Smooth muscle cell of the brain vasculature (primary cell): ENCODE data around the gene CTNNA2.
"Not testable (repeated sequence)": the region's sequence is repeated elsewhere in the genome, so short reads cannot be mapped to it uniquely, and the experiment has no call there.

Experiments used
- DNase-seq: peaks from one replicate; pipeline ENCODE4 v3.0.0-alpha.2; 2012; ENCODE audit warnings: low read depth, low spot score

The CTNNA2 gene

GRCh38 chr2:80075719-80076118, 562.9 kb downstream of the CTNNA2 start:
- no peak for DNase-seq

GRCh38 chr2:80078290-80079036, 565.6 kb downstream of the CTNNA2 start:
- DNase-seq, result no peak

DNA sequence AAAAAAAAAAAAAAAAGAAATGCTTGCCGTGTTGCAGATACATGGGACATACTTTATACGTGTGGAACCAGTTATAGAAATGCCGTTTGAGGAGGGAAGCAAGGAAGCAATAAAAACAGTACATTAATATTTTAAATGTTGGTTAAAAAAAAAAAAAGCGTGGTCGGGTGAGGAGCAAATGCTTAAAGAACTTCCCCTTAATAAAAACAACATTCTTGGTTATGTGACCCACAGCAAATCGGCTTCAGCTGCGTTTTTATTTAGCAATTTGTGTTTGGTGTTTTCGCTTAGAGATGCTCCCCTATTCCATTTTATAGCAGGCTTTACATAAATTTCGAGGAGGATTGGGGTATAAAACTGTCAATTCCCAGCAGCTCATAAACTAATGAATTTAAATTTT, 568.1 kb downstream of the CTNNA2 start:
- DNase-seq, result no peak

- no peak for DNase-seq
These were observed 574.0 kb downstream of the CTNNA2 start for GRCh38 chr2:80086831-80087230.

- no peak for DNase-seq
These were observed 578.4 kb downstream of the CTNNA2 start for GRCh38 chr2:80091237-80091636.

- no peak for DNase-seq
These were observed 579.6 kb downstream of the CTNNA2 start for GRCh38 chr2:80092474-80092873.

- not testable (repeated sequence) for DNase-seq
These were observed 585.7 kb downstream of the CTNNA2 start for GRCh38 chr2:80098503-80098902.

DNA sequence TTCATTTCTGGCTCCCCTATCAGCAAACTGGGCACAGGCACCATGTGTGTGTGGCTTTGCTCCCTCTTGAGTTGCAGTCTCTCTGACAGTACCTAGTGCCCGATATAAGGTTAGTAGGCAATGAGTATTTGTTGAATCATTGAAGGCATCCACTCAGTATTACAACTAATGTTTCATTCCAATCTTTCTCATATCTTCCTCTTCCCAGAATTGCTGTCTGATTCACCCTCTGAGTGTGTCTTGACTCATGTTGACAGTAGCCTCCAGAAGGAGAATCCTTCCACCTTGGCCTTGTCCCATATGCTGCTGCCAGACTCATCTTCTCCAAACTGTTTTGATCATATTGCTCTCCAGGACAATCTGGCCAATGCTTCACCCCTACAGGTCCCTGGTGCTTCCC, 589.2 kb downstream of the CTNNA2 start:
- DNase-seq, result no peak

DNA sequence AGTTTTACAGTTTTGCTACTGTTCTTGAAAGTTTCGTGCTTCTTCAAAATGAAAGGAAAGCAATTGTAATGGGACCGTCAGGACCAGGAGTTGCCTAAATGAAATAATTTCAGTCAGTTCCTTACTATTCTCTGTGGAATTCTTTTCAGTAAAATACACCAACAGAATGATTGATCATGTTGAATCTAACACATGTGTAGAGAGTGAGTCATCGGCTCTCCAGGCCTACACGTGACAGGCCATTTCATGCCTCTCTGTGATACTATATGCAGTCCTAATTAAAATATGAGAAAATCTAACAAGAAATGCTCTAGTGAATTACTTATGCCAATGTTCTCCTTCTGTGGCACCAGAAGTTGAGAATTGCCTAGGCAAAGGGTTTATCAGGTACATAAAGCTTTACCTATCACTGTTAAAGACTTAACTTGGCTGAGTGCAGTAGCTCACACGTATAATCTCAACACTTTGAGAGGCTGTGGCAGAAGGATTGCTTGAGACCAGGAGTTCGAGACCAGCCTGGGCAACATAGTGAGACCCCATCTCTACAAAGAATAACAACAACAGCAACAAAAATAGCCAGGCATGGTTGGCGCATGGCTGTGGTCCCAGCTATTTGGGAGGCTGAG, 592.3 kb downstream of the CTNNA2 start:
- DNase-seq, result no peak

DNA sequence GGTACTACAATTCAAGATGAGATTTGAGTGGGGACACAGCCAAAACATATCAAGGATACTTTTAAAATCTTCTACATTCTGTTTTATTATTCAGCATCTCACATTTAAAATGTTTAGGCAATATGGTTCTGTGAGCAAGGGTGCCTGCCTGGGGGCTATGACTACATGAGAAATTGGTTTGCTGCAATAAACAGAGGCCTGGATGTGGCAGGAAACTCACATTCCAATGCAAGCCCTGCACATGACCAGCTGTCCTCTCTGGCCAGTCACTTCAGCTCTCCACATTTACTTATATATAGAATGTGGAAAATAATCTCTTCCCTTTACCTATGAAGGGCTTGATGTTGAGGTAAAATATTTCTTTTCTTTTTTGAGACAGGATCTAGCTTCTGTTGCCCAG, 598.3 kb downstream of the CTNNA2 start:
- DNase-seq, result no peak

DNA sequence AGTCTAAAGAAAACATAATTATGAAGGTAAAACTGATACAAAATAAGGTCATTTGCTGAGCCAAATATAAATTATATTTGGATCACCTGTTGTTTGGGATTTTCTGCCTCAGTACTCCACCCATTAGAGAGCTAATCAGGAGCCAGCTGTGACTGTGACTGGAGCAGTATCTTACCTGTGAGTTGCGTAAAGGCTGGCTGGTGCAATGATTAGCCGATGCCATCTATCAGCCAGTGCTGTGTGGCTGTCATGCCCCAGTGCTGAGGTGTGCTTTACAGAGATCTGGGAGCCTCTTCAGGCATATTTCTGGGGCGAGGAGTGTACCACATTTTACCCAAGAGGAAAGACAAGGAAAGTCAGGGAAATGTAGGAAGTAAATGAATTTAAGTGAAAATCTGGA, 599.9 kb downstream of the CTNNA2 start:
- no peak for DNase-seq

DNA sequence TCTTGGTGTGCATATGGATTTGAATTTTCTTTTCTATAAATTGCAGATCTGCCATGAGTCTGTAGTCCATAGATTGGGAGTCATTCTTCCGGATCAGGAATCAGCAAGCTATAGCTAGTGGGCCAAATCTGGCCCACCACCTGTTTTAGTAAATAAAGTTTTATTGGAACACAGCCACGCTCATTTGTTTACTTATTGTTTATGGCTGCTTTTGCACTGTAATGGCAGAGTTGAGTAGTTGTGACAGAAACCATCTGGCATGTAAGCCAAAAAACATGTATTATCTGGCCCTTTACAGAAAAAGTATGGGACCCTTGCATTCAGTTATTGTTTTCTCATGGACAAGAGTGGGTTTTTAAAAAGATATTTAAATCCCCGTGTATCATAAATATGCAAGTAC, 600.5 kb downstream of the CTNNA2 start:
- DNase-seq, result no peak

GRCh38 chr2:80114812-80115211, 602.0 kb downstream of the CTNNA2 start:
- DNase-seq, result no peak

- DNase-seq, result no peak
These were observed 604.5 kb downstream of the CTNNA2 start for GRCh38 chr2:80117401-80117800.

GRCh38 chr2:80120866-80121265, 608.0 kb downstream of the CTNNA2 start:
- no peak for DNase-seq

DNA sequence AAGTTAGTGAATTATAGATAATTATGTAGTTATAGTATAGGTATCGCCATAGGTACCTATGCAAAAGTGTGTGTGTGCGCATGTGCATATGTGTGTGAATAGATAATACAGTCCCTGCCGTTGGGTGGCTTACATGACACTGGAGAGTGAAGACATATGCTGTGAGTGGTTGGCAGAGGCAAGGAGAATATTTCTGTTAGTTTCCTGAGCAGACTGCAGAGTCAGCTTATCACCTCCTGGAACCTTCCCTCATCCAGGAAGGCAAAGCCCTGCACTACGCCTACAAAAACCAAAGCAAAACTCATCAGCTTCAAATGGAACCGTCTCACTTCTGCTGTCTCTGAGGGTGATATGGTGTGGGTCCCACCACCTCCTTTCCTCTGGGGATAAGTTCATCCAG, 609.8 kb downstream of the CTNNA2 start:
- DNase-seq, result no peak

DNA sequence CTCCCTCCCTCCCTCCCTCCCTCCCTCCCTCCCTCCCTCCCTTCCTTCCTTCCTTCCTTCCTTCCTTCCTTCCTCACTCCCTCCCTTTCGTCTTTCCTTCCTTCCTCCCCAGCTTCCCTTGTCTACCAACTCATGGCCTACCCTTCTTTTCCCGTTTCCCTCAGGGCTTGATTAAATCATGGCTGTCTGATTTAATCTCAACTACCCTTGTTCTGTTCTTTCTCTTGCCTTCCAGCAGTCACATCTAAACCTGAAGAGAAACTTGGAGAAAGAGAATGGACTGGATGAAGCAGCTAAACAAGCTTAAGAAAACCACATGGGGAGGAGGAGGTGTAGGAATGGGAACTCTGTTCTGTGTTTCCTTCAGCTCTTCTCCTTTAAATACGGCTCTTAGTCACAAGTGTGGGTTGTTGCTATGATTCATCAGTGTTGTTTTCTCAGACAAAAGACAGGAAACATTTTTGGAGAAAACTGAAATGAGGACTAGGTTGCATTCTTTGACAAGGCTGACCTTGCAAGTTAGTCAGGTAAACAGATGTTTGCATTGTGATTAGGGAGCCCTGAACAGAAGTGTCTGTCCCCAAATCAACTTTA, 613.8 kb downstream of the CTNNA2 start:
- no peak for DNase-seq

DNA sequence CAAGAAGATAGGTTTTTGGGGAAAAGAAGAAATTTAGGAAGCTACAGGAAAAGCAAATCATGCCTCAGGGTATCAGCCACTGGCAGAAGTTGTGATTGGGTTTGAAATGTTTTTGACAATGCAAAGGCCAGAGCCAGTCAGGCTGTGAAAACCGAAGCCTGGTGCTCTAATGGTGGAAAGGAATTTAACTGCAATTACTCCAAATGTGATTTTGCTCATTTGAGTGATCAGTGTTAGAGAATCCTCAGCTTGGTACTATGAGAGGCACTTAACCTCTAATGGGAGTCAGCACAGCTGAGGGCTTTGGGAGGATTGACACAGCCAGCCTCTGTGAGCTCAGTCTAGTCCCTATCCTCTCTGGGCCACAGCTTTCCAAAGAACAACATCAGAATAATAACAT, 615.2 kb downstream of the CTNNA2 start:
- DNase-seq, result no peak

GRCh38 chr2:80132281-80132680, 619.4 kb downstream of the CTNNA2 start:
- DNase-seq, result no peak

DNA sequence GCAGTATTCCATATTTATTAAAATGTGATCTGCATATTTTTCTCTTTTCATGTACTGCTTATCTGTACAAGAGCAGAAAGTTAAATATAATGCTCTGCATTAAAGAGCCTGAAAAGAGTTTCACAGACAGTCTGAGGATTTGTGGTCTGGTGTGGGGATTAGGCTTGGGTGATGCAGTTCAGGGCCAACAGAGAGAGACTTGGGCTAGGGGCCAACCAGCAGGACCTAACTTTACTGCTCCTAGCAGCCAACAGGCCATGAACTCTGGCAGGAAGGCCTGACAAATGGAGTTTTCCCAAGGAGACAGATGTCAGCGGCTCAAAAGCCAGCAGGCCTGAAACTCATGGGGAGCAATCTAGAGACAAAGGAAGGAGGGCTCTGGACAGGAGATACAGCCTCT, 622.1 kb downstream of the CTNNA2 start:
- DNase-seq, result no peak

DNA sequence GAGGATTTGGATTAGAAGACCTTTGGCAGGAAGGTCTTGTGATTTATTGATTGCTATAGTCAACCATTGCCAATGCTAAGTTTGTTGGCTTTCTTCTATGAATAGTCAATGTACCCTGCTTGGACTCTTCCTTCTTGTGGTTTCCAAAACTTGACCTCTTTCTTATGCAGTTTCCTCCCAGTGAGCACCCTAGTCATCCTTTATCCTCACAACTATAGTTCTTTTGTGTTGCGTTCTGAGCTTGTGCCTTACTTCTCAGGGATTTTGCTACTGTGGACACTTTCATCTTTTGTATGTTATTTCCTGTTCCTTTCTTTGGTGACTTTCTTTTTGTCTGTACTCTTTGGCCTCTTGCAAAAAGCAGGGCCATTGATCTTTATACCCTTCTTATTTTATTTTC, 623.5 kb downstream of the CTNNA2 start:
- DNase-seq, result no peak

GRCh38 chr2:80139001-80139400, 626.1 kb downstream of the CTNNA2 start:
- no peak for DNase-seq
